Transverse colon (tissue), 4 donors: Measurements from ENCODE around the gene SYT2. TPM values are rescaled to one million over a fixed set of nuclear protein-coding genes. Genes with fewer than 3 reads are reported as not detected.
"Not testable (repeated sequence)": the region's sequence is repeated elsewhere in the genome, so short reads cannot be mapped to it uniquely, and the experiment has no call there.

Experiments
- DNase-seq: peaks from one replicate; pipeline ENCODE4 v3.0.0-alpha.2; 2019
- H3K27ac ChIP-seq, 4 donors: fragments of 200-600 bp; sonication (generic); 2 replicates each; pipeline ENCODE4 v1.5.1; 2016 to 2018; ENCODE audit warnings: inconsistent platforms in 4 of 4
- H3K27me3 ChIP-seq: fragments of 200-600 bp; sonication (generic); 2 replicates; pipeline ENCODE4 v1.5.1; 2017; ENCODE audit warnings: inconsistent platforms
- H3K36me3 ChIP-seq, 4 donors: fragments of 200-600 bp; sonication (generic); 2 replicates each; pipeline ENCODE4 v1.5.1; 2017 to 2019; ENCODE audit warnings: inconsistent platforms in 4 of 4
- H3K4me1 ChIP-seq, 4 donors: fragments of 200-600 bp; sonication (generic); 2 replicates each; pipeline ENCODE4 v1.5.1; 2017 to 2020; ENCODE audit warnings: inconsistent platforms in 4 of 4
- H3K4me3 ChIP-seq, 4 donors: fragments of 200-600 bp; sonication (generic); 1 replicate in 1 of 4; 2 replicates in 3 of 4; pipeline versions ENCODE4 v1.5.1 to v1.6.1; 2017 to 2019; ENCODE audit warnings: inconsistent platforms in 4 of 4
- H3K9me3 ChIP-seq, 2 donors: fragments of 200-600 bp; sonication (generic); 2 replicates each; pipeline ENCODE4 v1.5.1; 2017 to 2019; ENCODE audit warnings: inconsistent platforms in 2 of 2
- CTCF ChIP-seq, 5 experiments: fragments of 200-600 bp in 3 of 5; fragments of 450-650 bp in 2 of 5; sonication (generic) in 3 of 5; IDR thresholded peaks; 1 replicate in 2 of 5; 2 replicates in 3 of 5; pipeline ENCODE4 v1.5.1; 2016 to 2017; ENCODE audit warnings: antibody characterized with exemption in 5 of 5, inconsistent platforms in 3 of 5, mild to moderate bottlenecking in 2 of 5, moderate library complexity in 1 of 5
- EP300 ChIP-seq: sonication (generic); formaldehyde crosslinking; IDR thresholded peaks from one replicate; pipeline ENCODE4 v1.6.1; 2017; ENCODE audit warnings: antibody characterized with exemption, low read depth
- POLR2A ChIP-seq: fragments of 450-650 bp; IDR thresholded peaks from one replicate; pipeline ENCODE4 v1.6.1; 2016; ENCODE audit warnings: antibody characterized with exemption, mild to moderate bottlenecking, moderate library complexity
- POLR2AphosphoS5 ChIP-seq, 3 donors: sonication (generic); formaldehyde crosslinking; IDR thresholded peaks; one replicate each; pipeline ENCODE4 v1.6.1; 2016; ENCODE audit warnings: antibody characterized with exemption in 3 of 3
- WGBS, 2 donors: methylation state at CpG; one replicate each; pipeline ENCODE4 v1.1.5; 2018; ENCODE audit warnings: low coverage in 1 of 2; 5-methylcytosine and 5-hydroxymethylcytosine counted together
- in situ Hi-C, 4 donors: fragments of 200-750 bp; cut with MboI; loops; one replicate each; pipeline versions ENCODE4 v1.15.0 to v1.15.1; 2017; ENCODE audit warnings: low sequenced_read_pairs in 3 of 4, low pct_ligation_motif_present in 1 of 4, low pct_unique_long_range_greater_than_20kb in 1 of 4
- intact Hi-C: fragments of 100-400 bp; cut with DNase I; formaldehyde crosslinking; loops from one replicate; pipeline ENCODE4 v1.15.1; 2023; ENCODE audit warnings: low total_unique reads
- total RNA-seq, 4 donors: library from RNA; depleted of rRNA; stranded (reverse); fragments of >200 nt; gene quantifications; one replicate each; pipeline ENCODE4 v1.1.0, GENCODE V29; 2016

The SYT2 gene
- total RNA-seq, 4 donors from 2014 or later: 0.16 to 0.40 TPM; not detected in 2

GRCh38 chr1:202552615-202553014 lies 157.6 kb downstream of the SYT2 start:
- intact Hi-C loops, H3K27me3 ChIP-seq, H3K4me3 ChIP-seq, DNase-seq, in situ Hi-C loops, H3K9me3 ChIP-seq, H3K36me3 ChIP-seq: not testable (repeated sequence)
- TF ChIP-seq POLR2AphosphoS5 (IDR thresholded peaks at IDR 0.05): peak; percentile 57 to 74 (median 67)
- peaks cover 13 to 81% (median 23%) of the 10 kb centered on the region in 4 donors for H3K4me1 ChIP-seq
- peak overlapping the region; percentile 68 to 88 (median 78) for H3K27ac ChIP-seq

GRCh38 chr1:202551683-202552082 lies 158.6 kb downstream of the SYT2 start:
- WGBS, 2 donors: 65 to 80% methylated on average over 1 to 3 of the region's 3 CpGs
- H3K4me3 ChIP-seq: no peak overlapping the region

GRCh38 chr1:202550088-202550487 lies 160.2 kb downstream of the SYT2 start:
- H3K4me3 ChIP-seq, H3K9me3 ChIP-seq, intact Hi-C loops, in situ Hi-C loops, H3K27me3 ChIP-seq, H3K36me3 ChIP-seq, DNase-seq: not testable (repeated sequence)
- Histone ChIP-seq H3K4me1 (peaks cover 12 to 82% (median 22%) of the 10 kb centered on the region in 4 donors), H3K27ac (peak overlapping the region; percentile 66 to 88 (median 82))
- 69 to 73% methylated on average over 1 of the region's 1 CpG for WGBS, 2 donors

More at GRCh38 chr1:202551683-202552082, 158.6 kb downstream of the SYT2 start:
- Histone ChIP-seq H3K36me3 (no peaks in the 10 kb centered on the region), H3K27me3 (no peaks in the 10 kb centered on the region), H3K9me3 (no peaks in the 10 kb centered on the region), H3K4me1 (peaks cover 12 to 81% (median 21%) of the 10 kb centered on the region in 4 donors), H3K27ac (peak overlapping the region; percentile 68 to 88 (median 78))
- in situ Hi-C loops (no loop called here), intact Hi-C loops (no loop called here)
- no peak for TF ChIP-seq POLR2A
- TF ChIP-seq POLR2AphosphoS5 (IDR thresholded peaks at IDR 0.05): peak in 1 of 3 donors; percentile 5
- no peak for TF ChIP-seq CTCF (IDR thresholded peaks at IDR 0.05)
- DNase-seq: peak; percentile 24

- in situ Hi-C loops: no loop called here
- H3K27ac ChIP-seq: peak overlapping the region; percentile 81 to 88 (median 86)
- peaks cover 0 to 55% (median 7%) of the 10 kb centered on the region in 4 donors for H3K4me1 ChIP-seq
These were observed 163.0 kb downstream of the SYT2 start for GRCh38 chr1:202547215-202547614.

GRCh38 chr1:202546796-202547195 lies 163.5 kb downstream of the SYT2 start:
- H3K9me3 ChIP-seq, in situ Hi-C loops, intact Hi-C loops, DNase-seq, H3K36me3 ChIP-seq, H3K4me3 ChIP-seq, H3K27me3 ChIP-seq: not testable (repeated sequence)
- H3K27ac ChIP-seq: peak overlapping the region; percentile 81 to 88 (median 86)
- 54 to 75% methylated on average over 1 to 3 of the region's 3 CpGs for WGBS, 2 donors
- H3K4me1 ChIP-seq: peaks cover 0 to 50% (median 5%) of the 10 kb centered on the region in 4 donors

More at GRCh38 chr1:202547215-202547614, 163.0 kb downstream of the SYT2 start:
- Histone ChIP-seq H3K27me3 (no peaks in the 10 kb centered on the region), H3K4me3 (no peak overlapping the region), H3K36me3 (no peaks in the 10 kb centered on the region), H3K9me3 (no peaks in the 10 kb centered on the region)
- intact Hi-C loops: no loop called here
- TF ChIP-seq EP300 (no peak), POLR2AphosphoS5 (IDR thresholded peaks at IDR 0.05) (no peak), CTCF (IDR thresholded peaks at IDR 0.05) (no peak), POLR2A (no peak)
- DNase-seq: no peak

- intact Hi-C loops, H3K4me3 ChIP-seq: not testable (repeated sequence)
These were observed 163.9 kb downstream of the SYT2 start for GRCh38 chr1:202546377-202546776.

GRCh38 chr1:202545647-202546303 lies 164.5 kb downstream of the SYT2 start:
- DNase-seq, H3K27me3 ChIP-seq, H3K36me3 ChIP-seq, in situ Hi-C loops, H3K4me3 ChIP-seq, intact Hi-C loops, H3K9me3 ChIP-seq: not testable (repeated sequence)
- H3K4me1 ChIP-seq: peaks cover under 1 to 47% (median 4%) of the 10 kb centered on the region in 4 donors
- peak overlapping the region; percentile 81 to 88 (median 86) for H3K27ac ChIP-seq
- WGBS, 2 donors: 74 to 79% methylated on average over 3 of the region's 3 CpGs

More at GRCh38 chr1:202546377-202546776, 163.9 kb downstream of the SYT2 start:
- H3K36me3 ChIP-seq, H3K9me3 ChIP-seq, in situ Hi-C loops, H3K27me3 ChIP-seq, DNase-seq: not testable (repeated sequence)
- 52 to 59% methylated on average over 3 of the region's 3 CpGs for WGBS, 2 donors
- Histone ChIP-seq H3K27ac (peak overlapping the region; percentile 81 to 88 (median 86)), H3K4me1 (peaks cover 0 to 49% (median 4%) of the 10 kb centered on the region in 4 donors)

GRCh38 chr1:202544766-202545449 lies 165.3 kb downstream of the SYT2 start:
- intact Hi-C loops, H3K9me3 ChIP-seq, H3K27me3 ChIP-seq, H3K4me3 ChIP-seq, in situ Hi-C loops, H3K36me3 ChIP-seq, DNase-seq: not testable (repeated sequence)
- peak overlapping the region; percentile 81 to 88 (median 86) for H3K27ac ChIP-seq
- peaks cover 2 to 41% (median 4%) of the 10 kb centered on the region in 4 donors for H3K4me1 ChIP-seq
- WGBS, 2 donors: 75 to 82% methylated on average over 5 to 6 of the region's 6 CpGs
